K562 (cell line): ENCODE data around the gene ACAD10. TPM values are rescaled to one million over a fixed set of nuclear protein-coding genes. Genes with fewer than 3 reads are reported as not detected.
A peak's percentile ranks its signal among the peaks of the same experiment; 100 is the strongest.

ENCODE experiments used
- ATAC-seq: fragments of 200-7000 bp; cut with Tn5 transposase; 3 replicates; pipeline ENCODE4 v1.9.1; 2020; ENCODE audit warnings: moderate library complexity
- BruUV-seq: library from RNA; stranded (reverse); fragments of 400-500 nt; replicated peaks from 2 replicates; lab custom pipeline; 2021; lab: Mats Ljungman, UMichigan
- CTCF ChIA-PET: fragments of 300-600 bp; formaldehyde crosslinking; extraction: SDS; loops from one replicate; lab custom pipeline; 2021; ENCODE audit warnings: low intra/inter-chr PET ratio; lab: Yijun Ruan, JAX
- POLR2A ChIA-PET: fragments of 300-600, 350-650 bp; sonication (Branson Sonifier 250); formaldehyde crosslinking; extraction: SDS; loops from one replicate; lab custom pipeline; 2021; ENCODE audit warnings: antibody characterized with exemption, inconsistent platforms; lab: Yijun Ruan, JAX
- DNase-seq, 4 experiments: peaks; one replicate each; pipeline versions ENCODE4 v3.0.0 to v3.0.0-alpha.2; 2011 to 2018; ENCODE audit warnings: low spot score in 3 of 4, mixed read lengths in 3 of 4; ENCODE audit errors: extremely low read depth in 1 of 4
- FAIRE-seq: peaks from 2 replicates; lab custom pipeline; 2011; peaks lifted over from hg19 to GRCh38; lab: Jason Lieb, UNC
- H2AFZ ChIP-seq: 2 replicates; pipeline ENCODE4 v1.6.0; 2011; ENCODE audit warnings: low read depth, low read length, control low read depth, inconsistent platforms
- H3K27ac ChIP-seq: fragments of 200-600 bp; 3 replicates; pipeline ENCODE4 v1.8.0; 2011; ENCODE audit warnings: low read depth, mild to moderate bottlenecking, control low read depth, inconsistent platforms, low read length, moderate library complexity, mixed read lengths; ENCODE audit errors: extremely low read depth
- H3K27me3 ChIP-seq, 2 experiments: fragments of 300-600 bp in 1 of 2; 2 replicates in 1 of 2; 3 replicates in 1 of 2; pipeline versions ENCODE4 v1.6.0 to v1.8.0; 2011; ENCODE audit warnings: inconsistent platforms in 2 of 2, low read length in 2 of 2, mild to moderate bottlenecking in 1 of 2, mixed read lengths in 1 of 2, moderate library complexity in 1 of 2; ENCODE audit not compliant: control insufficient read depth in 2 of 2, insufficient read depth in 2 of 2
- H3K36me3 ChIP-seq: fragments of 300-600 bp; 3 replicates; pipeline ENCODE4 v1.8.0; 2011; ENCODE audit warnings: mild to moderate bottlenecking, low read length, inconsistent platforms; ENCODE audit not compliant: control insufficient read depth, insufficient read depth
- H3K4me1 ChIP-seq, 2 experiments: fragments of 200-600 bp in 1 of 2; replicated peaks in 1 of 2; 2 replicates in 1 of 2; 3 replicates in 1 of 2; pipeline versions ENCODE4 v1.5.1 to v1.8.0; 2011; ENCODE audit warnings: inconsistent platforms in 2 of 2, low read length in 2 of 2, mild to moderate bottlenecking in 1 of 2, mixed read lengths in 1 of 2, moderate library complexity in 1 of 2; ENCODE audit not compliant: control insufficient read depth in 2 of 2, insufficient read depth in 2 of 2
- H3K4me2 ChIP-seq: 2 replicates; pipeline ENCODE4 v1.6.1; 2011; ENCODE audit warnings: low read length, control low read depth, inconsistent platforms, mixed read lengths; ENCODE audit not compliant: insufficient read depth
- H3K4me3 ChIP-seq: fragments of 200-600 bp; sonication (generic), shearing (Covaris generic); 2 replicates; pipeline ENCODE4 v1.5.1; 2016; ENCODE audit warnings: control low read depth, inconsistent platforms
- H3K79me2 ChIP-seq: fragments of 200-600 bp; 3 replicates; pipeline ENCODE4 v1.8.0; 2011; ENCODE audit warnings: low read length, inconsistent platforms; ENCODE audit not compliant: control insufficient read depth, insufficient read depth
- H3K9ac ChIP-seq, 2 experiments: 2 replicates each; pipeline versions ENCODE4 v1.6.0 to v1.6.1; 2011; ENCODE audit warnings: low read depth in 2 of 2, low read length in 2 of 2, control low read depth in 1 of 2, inconsistent platforms in 1 of 2, mild to moderate bottlenecking in 1 of 2, mixed read lengths in 1 of 2; ENCODE audit not compliant: insufficient read depth in 1 of 2
- H3K9me1 ChIP-seq: one replicate; pipeline ENCODE4 v1.6.0; 2011; ENCODE audit warnings: inconsistent platforms, mild to moderate bottlenecking, low read length, moderate library complexity; ENCODE audit not compliant: control insufficient read depth, insufficient read depth
- H3K9me3 ChIP-seq: replicated peaks from 2 replicates; pipeline ENCODE4 v1.5.1; 2011; ENCODE audit warnings: low read depth, low read length, inconsistent platforms; ENCODE audit not compliant: control insufficient read depth, insufficient read depth
- H4K20me1 ChIP-seq: replicated peaks from 2 replicates; pipeline ENCODE4 v1.6.1; 2011; ENCODE audit warnings: low read length, inconsistent platforms, mixed read lengths; ENCODE audit not compliant: control insufficient read depth, insufficient read depth
- CCAR2 ChIP-seq: fragments of 200-400 bp; formaldehyde crosslinking; IDR thresholded peaks from 2 replicates; pipeline ENCODE4 v1.6.1; 2017; ENCODE audit warnings: mild to moderate bottlenecking, low read depth, low read length
- CHCHD3 ChIP-seq: fragments of 250-450 bp; sonication (Bioruptor Pico); IDR thresholded peaks from 2 replicates; pipeline ENCODE4 v2.1.2; 2022; ENCODE audit warnings: mild to moderate bottlenecking
- L3MBTL2 ChIP-seq: fragments of 450-650 bp; IDR thresholded peaks from 2 replicates; pipeline ENCODE4 v1.6.1; 2016; ENCODE audit warnings: mild to moderate bottlenecking, moderate library complexity
- MTA3 ChIP-seq: fragments of 450-650 bp; formaldehyde crosslinking; IDR thresholded peaks from 2 replicates; pipeline ENCODE4 v1.6.1; 2017; ENCODE audit warnings: mild to moderate bottlenecking, borderline replicate concordance
- MYBL2 ChIP-seq, 2 experiments: fragments of 450-650 bp in 1 of 2; sonication (generic) in 1 of 2; formaldehyde crosslinking in 1 of 2; IDR thresholded peaks; 2 replicates each; pipeline versions ENCODE4 v1.6.1 to v1.8.1; 2017 to 2022; ENCODE audit warnings: borderline replicate concordance in 1 of 2, inconsistent platforms in 1 of 2, low read depth in 1 of 2, mild to moderate bottlenecking in 1 of 2, missing genetic modification reagents in 1 of 2, moderate library complexity in 1 of 2
- NCOR1 ChIP-seq: fragments of 450-650 bp; IDR thresholded peaks from 2 replicates; pipeline ENCODE4 v1.6.1; 2016; ENCODE audit warnings: mild to moderate bottlenecking, moderate library complexity
- NFE2L1 ChIP-seq: fragments of 450-650 bp; IDR thresholded peaks from 2 replicates; pipeline ENCODE4 v1.6.1; 2016; ENCODE audit warnings: missing genetic modification characterization, low read depth, mild to moderate bottlenecking, missing compliant biosample characterization, moderate library complexity, borderline replicate concordance
- OTX1 ChIP-seq: fragments of 450-650 bp; formaldehyde crosslinking; IDR thresholded peaks from 2 replicates; pipeline ENCODE4 v1.4.0; 2022; ENCODE audit warnings: mild to moderate bottlenecking
- SUPT5H ChIP-seq: fragments of 450-650 bp; IDR thresholded peaks from 2 replicates; pipeline ENCODE4 v1.6.1; 2016
- VEZF1 ChIP-seq: fragments of 200-800 bp; sonication (Bioruptor generic); IDR thresholded peaks from 2 replicates; pipeline ENCODE4 v1.6.1; 2017; ENCODE audit warnings: missing genetic modification characterization, missing compliant biosample characterization
- ZNF134 ChIP-seq: fragments of 250-450 bp; sonication (Bioruptor Pico); conservative IDR thresholded peaks from 2 replicates; pipeline ENCODE4 v1.4.0; 2020
- ZNF23 ChIP-seq: fragments of 250-450 bp; sonication (Bioruptor Pico); IDR thresholded peaks from 2 replicates; pipeline ENCODE4 v1.4.0; 2020; ENCODE audit warnings: mild to moderate bottlenecking
- ZSCAN29 ChIP-seq: fragments of 450-650 bp; IDR thresholded peaks from 2 replicates; pipeline ENCODE4 v1.6.1; 2017
- WGBS: fragments of 100-300 bp; shearing (Covaris generic); methylation state at CpG from one replicate; pipeline ENCODE4 v1.1.6; 2016; ENCODE audit warnings: low coverage, mixed read lengths; ENCODE audit not compliant: insufficient coverage; ENCODE audit errors: missing lambda C conversion rate; 5-methylcytosine and 5-hydroxymethylcytosine counted together
- in situ Hi-C: fragments of 300-500 bp; cut with MboI; formaldehyde crosslinking; loops from 4 replicates; pipeline ENCODE4 v1.15.0; 2018; ENCODE audit warnings: inconsistent platforms, mixed read lengths
- intact Hi-C: fragments of 100-400 bp; cut with micrococcal nuclease; formaldehyde crosslinking; loops from 2 replicates; pipeline ENCODE4 v1.14.2; 2022
- polyA plus RNA-seq, 8 experiments: library from polyadenylated mRNA; depleted of rRNA in 4 of 8; stranded (reverse) in 5 of 8; unstranded in 3 of 8; fragments of >200 nt; fragmentation: Nextera tagmentation in 2 of 8; fragmentation: Illumina TruSeq in 1 of 8; extraction: Ambion mirVana in 2 of 8; extraction: Trizol in 1 of 8; gene quantifications; 2 replicates each; pipeline versions ENCODE4 v1.2.1 to v1.2.3, GENCODE V29; 2011 to 2014; ENCODE audit warnings: inconsistent platforms in 1 of 8, missing spikeins in 1 of 8
- total RNA-seq, 7 experiments: library from RNA; depleted of rRNA in 6 of 7; stranded (reverse); fragments of >200 nt in 6 of 7; fragmentation: Illumina TruSeq in 2 of 7; extraction: Trizol in 2 of 7; gene quantifications; 2 replicates each; pipeline versions ENCODE4 v1.2.1 to v1.2.3, GENCODE V29; 2011 to 2021; ENCODE audit warnings: low replicate concordance in 1 of 7
- TF ChIP-seq, protein P1 (sequence below): sonication (generic); formaldehyde crosslinking; IDR thresholded peaks from 2 replicates; pipeline ENCODE4 v1.8.0; 2022; ENCODE audit warnings: mild to moderate bottlenecking, missing genetic modification reagents

The ACAD10 gene
- total and polyA plus RNA-seq, 9 of the 15 experiments (the other 6 are each of a cell fraction or from before 2014, with no cell fraction given) = 2.3 to 19.2 (median 12.0) TPM

GRCh38 chr12:111764120-111764821 is 78.4 kb downstream of the ACAD10 start (continued):
- TF ChIP-seq, protein P1, sequence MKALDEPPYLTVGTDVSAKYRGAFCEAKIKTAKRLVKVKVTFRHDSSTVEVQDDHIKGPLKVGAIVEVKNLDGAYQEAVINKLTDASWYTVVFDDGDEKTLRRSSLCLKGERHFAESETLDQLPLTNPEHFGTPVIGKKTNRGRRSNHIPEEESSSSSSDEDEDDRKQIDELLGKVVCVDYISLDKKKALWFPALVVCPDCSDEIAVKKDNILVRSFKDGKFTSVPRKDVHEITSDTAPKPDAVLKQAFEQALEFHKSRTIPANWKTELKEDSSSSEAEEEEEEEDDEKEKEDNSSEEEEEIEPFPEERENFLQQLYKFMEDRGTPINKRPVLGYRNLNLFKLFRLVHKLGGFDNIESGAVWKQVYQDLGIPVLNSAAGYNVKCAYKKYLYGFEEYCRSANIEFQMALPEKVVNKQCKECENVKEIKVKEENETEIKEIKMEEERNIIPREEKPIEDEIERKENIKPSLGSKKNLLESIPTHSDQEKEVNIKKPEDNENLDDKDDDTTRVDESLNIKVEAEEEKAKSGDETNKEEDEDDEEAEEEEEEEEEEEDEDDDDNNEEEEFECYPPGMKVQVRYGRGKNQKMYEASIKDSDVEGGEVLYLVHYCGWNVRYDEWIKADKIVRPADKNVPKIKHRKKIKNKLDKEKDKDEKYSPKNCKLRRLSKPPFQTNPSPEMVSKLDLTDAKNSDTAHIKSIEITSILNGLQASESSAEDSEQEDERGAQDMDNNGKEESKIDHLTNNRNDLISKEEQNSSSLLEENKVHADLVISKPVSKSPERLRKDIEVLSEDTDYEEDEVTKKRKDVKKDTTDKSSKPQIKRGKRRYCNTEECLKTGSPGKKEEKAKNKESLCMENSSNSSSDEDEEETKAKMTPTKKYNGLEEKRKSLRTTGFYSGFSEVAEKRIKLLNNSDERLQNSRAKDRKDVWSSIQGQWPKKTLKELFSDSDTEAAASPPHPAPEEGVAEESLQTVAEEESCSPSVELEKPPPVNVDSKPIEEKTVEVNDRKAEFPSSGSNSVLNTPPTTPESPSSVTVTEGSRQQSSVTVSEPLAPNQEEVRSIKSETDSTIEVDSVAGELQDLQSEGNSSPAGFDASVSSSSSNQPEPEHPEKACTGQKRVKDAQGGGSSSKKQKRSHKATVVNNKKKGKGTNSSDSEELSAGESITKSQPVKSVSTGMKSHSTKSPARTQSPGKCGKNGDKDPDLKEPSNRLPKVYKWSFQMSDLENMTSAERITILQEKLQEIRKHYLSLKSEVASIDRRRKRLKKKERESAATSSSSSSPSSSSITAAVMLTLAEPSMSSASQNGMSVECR (CRISPR knock-in tag) = no peak

- H3K79me2 ChIP-seq = no peaks in the 10 kb centered on the region; the same call in 2 of the 3 replicates
- no peaks in the 10 kb centered on the region for H3K27me3 ChIP-seq
- ChIA-PET CTCF (no interaction called here), POLR2A (interaction anchor here (1.4 kb wide), 1 partner anchor 46 kb away, joined by 5 read pairs; no protein-coding TSS in a partner anchor)
- WGBS = 5% methylated on average over 31 of the region's 73 CpGs
- H2AFZ ChIP-seq = peak within 1 kb of the TSS; percentile 89
- peak; percentile 94 for ATAC-seq
- H4K20me1 ChIP-seq = no peaks in the 10 kb centered on the region
- H3K27ac ChIP-seq = peak within 1 kb of the TSS; percentile 66
- peak within 1 kb of the TSS; percentile 58 for H3K4me3 ChIP-seq
- intact Hi-C loops = no loop called here
- no peaks in the 10 kb centered on the region for H3K9me1 ChIP-seq
- H3K4me1 ChIP-seq = peaks cover 20 to 22% of the 10 kb centered on the region in 2 experiments
- peak within 1 kb of the TSS; percentile 98 for H3K4me2 ChIP-seq
- H3K9ac ChIP-seq = peak within 1 kb of the TSS; percentile 74 to 92
- peak; percentile 82 to 99 (median 96) for DNase-seq
- FAIRE-seq = no peak
- no peaks in the 10 kb centered on the region for H3K9me3 ChIP-seq
- in situ Hi-C loops = no loop called here
- BruUV-seq = no TSS peak
- H3K36me3 ChIP-seq = no peaks in the 10 kb centered on the region
- TF ChIP-seq CHCHD3 (no peak), MTA3 (0 out of 2 replicates have a peak, but pooled peaks have one; percentile 44), SUPT5H (peak; percentile 52; the same call in 1 of the 2 replicates), CCAR2 (no peak), MYBL2 (IDR thresholded peaks at IDR 0.05; ENCODE audit: low read depth) (no peak), MYBL2 (CRISPR knock-in tag; IDR thresholded peaks at IDR 0.05; ENCODE audit: borderline replicate concordance) (no peak), ZSCAN29 (no peak), VEZF1 (CRISPR knock-in tag) (peak; percentile 67), NCOR1 (no peak), OTX1 (CRISPR knock-in tag) (no peak), ZNF134 (CRISPR knock-in tag) (no peak), L3MBTL2 (peak; percentile 85), ZNF23 (no peak), NFE2L1 (tag) (no peak)
Measured at GRCh38 chr12:111766608-111767361, 80.9 kb downstream of the ACAD10 start, which contains the start of gene ALDH2. TSS of gene ALDH2 (plus strand) at chr12:111766933. CDS start at chr12:111766983, 50 bp downstream.
